ENCODE results near the gene CCSER1.

GRCh38 chr4:90875791-90876190 is 748.6 kb downstream of the CCSER1 start:
- TF ChIP-seq, protein P1, sequence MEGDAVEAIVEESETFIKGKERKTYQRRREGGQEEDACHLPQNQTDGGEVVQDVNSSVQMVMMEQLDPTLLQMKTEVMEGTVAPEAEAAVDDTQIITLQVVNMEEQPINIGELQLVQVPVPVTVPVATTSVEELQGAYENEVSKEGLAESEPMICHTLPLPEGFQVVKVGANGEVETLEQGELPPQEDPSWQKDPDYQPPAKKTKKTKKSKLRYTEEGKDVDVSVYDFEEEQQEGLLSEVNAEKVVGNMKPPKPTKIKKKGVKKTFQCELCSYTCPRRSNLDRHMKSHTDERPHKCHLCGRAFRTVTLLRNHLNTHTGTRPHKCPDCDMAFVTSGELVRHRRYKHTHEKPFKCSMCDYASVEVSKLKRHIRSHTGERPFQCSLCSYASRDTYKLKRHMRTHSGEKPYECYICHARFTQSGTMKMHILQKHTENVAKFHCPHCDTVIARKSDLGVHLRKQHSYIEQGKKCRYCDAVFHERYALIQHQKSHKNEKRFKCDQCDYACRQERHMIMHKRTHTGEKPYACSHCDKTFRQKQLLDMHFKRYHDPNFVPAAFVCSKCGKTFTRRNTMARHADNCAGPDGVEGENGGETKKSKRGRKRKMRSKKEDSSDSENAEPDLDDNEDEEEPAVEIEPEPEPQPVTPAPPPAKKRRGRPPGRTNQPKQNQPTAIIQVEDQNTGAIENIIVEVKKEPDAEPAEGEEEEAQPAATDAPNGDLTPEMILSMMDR (IDR thresholded peaks at IDR 0.05), result no peak
- no peak for TF ChIP-seq POLR2A (IDR thresholded peaks at IDR 0.05; ENCODE audit: low read depth)
- no peak for TF ChIP-seq POLR2AphosphoS5 (IDR thresholded peaks at IDR 0.05)
- TF ChIP-seq EP300 (IDR thresholded peaks at IDR 0.05), result no peak

Measured in esophagus muscularis mucosa (tissue), 4 donors.